ENCODE results near the gene ARHGEF7. TPM values are rescaled to one million over a fixed set of nuclear protein-coding genes. Genes with fewer than 3 reads are reported as not detected.

Gene ARHGEF7
- total RNA-seq, 4 donors from 2014 or later: 88.7 to 119 (median 110) TPM

DNA sequence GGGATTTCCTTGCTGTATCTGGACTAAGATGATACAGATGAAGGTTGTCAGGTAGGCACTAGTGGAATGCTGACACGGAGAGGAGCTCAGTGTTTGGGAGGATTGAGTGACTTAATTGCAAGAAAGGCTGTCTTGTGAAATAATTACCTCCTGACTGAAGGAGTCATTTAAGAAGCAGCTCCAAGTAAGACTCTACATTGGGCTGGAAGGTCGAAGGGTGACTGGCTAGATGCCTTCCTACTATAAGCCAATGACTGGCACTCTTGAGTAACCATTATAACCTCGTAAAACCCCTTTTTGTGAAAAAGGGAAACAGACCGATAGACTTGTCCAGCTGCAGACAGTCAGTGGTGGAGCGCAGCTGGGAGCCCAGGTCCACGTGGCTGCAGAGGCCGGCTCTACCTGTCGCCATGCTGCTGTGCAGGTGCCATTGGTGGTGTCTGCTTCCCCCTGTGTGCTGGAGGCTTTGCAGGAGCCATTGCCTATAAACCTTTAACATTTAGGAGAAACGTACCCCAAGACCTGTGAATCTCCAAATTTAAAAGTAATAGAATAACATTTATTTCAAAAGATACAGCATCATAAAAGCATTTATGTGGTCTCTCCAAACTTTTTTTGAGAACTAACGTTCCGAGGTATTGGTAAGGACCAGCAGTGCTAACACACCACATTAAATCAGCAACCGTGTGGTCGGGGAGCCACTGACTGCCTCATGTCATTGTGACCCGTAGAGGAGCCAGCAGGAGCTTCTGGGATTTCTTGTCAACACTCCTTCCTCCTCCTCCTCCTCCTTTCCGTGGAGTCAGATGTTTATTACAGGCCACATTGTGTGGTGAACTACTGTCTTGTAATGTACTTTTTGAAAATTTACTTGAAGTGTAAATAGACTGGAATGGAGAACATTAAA lies 124.9 kb downstream of the ARHGEF7 start:
- no peak for DNase-seq (ENCODE audit: low spot score in 2 of 2)
- H3K4me1 ChIP-seq: peaks cover 0 to 39% (median 2%) of the 10 kb centered on the region in 4 donors
- peaks cover 0 to 36% (median 5%) of the 10 kb centered on the region in 3 donors for H3K36me3 ChIP-seq
- H3K27ac ChIP-seq: peak overlapping the region; percentile 17 to 86 (median 64)
- H3K9me3 ChIP-seq: no peaks in the 10 kb centered on the region
- H3K4me3 ChIP-seq: no peak overlapping the region
- WGBS, 2 donors: 62 to 68% methylated on average over 15 of the region's 15 CpGs
- H3K27me3 ChIP-seq: no peaks in the 10 kb centered on the region
- TF ChIP-seq, protein P1, sequence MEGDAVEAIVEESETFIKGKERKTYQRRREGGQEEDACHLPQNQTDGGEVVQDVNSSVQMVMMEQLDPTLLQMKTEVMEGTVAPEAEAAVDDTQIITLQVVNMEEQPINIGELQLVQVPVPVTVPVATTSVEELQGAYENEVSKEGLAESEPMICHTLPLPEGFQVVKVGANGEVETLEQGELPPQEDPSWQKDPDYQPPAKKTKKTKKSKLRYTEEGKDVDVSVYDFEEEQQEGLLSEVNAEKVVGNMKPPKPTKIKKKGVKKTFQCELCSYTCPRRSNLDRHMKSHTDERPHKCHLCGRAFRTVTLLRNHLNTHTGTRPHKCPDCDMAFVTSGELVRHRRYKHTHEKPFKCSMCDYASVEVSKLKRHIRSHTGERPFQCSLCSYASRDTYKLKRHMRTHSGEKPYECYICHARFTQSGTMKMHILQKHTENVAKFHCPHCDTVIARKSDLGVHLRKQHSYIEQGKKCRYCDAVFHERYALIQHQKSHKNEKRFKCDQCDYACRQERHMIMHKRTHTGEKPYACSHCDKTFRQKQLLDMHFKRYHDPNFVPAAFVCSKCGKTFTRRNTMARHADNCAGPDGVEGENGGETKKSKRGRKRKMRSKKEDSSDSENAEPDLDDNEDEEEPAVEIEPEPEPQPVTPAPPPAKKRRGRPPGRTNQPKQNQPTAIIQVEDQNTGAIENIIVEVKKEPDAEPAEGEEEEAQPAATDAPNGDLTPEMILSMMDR (IDR thresholded peaks at IDR 0.05): no peak
- TF ChIP-seq EP300 (IDR thresholded peaks at IDR 0.05): no peak
- no peak for TF ChIP-seq POLR2A (IDR thresholded peaks at IDR 0.05)

DNA sequence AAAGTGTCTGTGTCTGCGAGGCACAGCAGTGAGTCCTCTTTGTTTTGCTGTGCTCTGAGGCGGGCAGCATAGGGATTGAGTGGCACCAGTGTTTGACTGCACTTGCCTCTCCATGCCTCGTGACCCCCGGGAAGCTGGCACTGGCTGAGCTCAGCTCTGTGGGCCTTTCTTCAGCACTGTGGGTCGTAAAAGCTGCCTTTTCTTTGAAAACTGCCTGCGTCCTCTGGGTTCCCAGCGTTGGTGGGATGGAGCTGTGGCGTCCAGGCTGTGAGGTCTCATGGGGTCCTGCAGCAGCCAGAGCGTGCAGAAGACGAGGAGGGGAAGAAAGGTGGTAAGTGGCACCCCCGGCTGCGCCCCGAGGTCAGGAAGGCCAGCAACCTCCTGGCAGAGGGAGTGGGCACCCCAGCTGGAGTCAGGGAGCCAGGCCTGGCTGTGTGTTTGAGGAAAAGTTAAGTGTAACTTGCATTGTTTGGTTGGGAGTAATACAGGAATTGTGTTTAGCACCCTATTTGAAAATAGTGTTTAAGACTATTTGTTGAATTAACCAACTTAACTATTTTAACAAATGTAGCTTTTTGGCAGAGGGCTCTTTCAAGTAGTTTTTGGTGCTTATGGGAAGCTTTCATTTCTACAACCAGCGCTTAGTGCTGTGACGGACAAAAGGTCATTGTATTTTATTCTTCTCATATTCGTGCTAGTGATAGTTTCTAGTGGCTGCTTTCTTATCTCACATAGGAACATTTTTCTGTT lies 126.1 kb downstream of the ARHGEF7 start:
- DNase-seq (ENCODE audit: low spot score in 2 of 2): no peak
- H3K4me1 ChIP-seq: peaks cover 0 to 39% (median 2%) of the 10 kb centered on the region in 4 donors
- peak overlapping the region in 2 of 4 donors; percentile 7 to 23 for H3K4me3 ChIP-seq
- no peaks in the 10 kb centered on the region for H3K27me3 ChIP-seq
- TF ChIP-seq POLR2A (IDR thresholded peaks at IDR 0.05): no peak
- TF ChIP-seq, protein P1 (IDR thresholded peaks at IDR 0.05): no peak
- TF ChIP-seq EP300 (IDR thresholded peaks at IDR 0.05): peak in 1 of 2 donors; percentile 85
- peak overlapping the region; percentile 56 to 86 (median 70) for H3K27ac ChIP-seq
- WGBS, 2 donors: 42 to 51% methylated on average over 16 of the region's 16 CpGs
- peaks cover 0 to 38% (median 5%) of the 10 kb centered on the region in 3 donors for H3K36me3 ChIP-seq
- H3K9me3 ChIP-seq: no peaks in the 10 kb centered on the region

DNA sequence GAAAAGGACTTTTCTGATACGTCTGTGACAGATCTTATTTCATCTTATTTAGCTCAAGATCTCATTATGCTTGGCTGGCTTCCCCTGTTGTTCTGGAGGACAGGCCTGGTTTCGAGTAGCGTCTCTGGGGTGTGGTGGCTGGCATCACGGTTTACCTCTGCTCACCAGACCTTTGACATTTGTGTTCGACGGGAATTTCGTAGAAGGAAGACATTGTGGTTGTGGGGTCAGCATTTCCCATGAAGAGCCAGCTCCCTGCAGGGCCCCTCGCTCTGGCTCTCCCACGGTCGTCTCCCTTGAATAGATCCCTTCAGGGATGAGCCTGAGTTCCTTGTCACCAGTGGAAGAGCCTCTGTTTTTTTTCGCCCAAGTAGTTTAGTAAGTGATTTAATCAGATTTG lies 126.8 kb downstream of the ARHGEF7 start:
- H3K4me3 ChIP-seq: peak overlapping the region in 1 of 4 donors; percentile 23
- peaks cover 0 to 39% (median 2%) of the 10 kb centered on the region in 4 donors for H3K4me1 ChIP-seq
- H3K36me3 ChIP-seq: peaks cover 0 to 37% (median 5%) of the 10 kb centered on the region in 3 donors
- WGBS, 2 donors: 42 to 44% methylated on average over 11 of the region's 11 CpGs
- peak overlapping the region; percentile 56 to 86 (median 70) for H3K27ac ChIP-seq
- no peaks in the 10 kb centered on the region for H3K9me3 ChIP-seq
- no peak for DNase-seq (ENCODE audit: low spot score in 2 of 2)
- TF ChIP-seq, protein P1 (IDR thresholded peaks at IDR 0.05): no peak
- no peaks in the 10 kb centered on the region for H3K27me3 ChIP-seq

DNA sequence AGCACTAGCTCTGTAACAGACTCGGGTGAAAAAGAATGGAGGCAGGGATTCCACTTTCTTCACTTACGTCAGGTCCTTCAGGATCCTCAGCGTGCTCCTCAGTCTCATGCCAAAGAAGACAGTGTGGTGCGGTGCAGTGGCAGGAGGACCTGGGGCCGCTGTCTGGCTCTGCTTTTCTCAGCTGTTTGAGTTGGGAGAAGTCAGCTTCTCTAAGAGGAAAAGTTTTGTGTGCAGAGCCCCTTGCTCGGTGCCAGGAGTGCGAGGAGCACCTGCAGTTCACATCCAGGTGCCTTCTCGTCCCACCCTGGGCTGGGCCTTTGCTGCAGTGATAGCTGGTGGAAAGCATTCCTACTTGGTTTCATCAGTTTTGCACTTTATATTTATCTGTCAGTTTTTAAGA lies 127.5 kb downstream of the ARHGEF7 start:
- no peak for DNase-seq (ENCODE audit: low spot score in 2 of 2)
- no peaks in the 10 kb centered on the region for H3K27me3 ChIP-seq
- no peaks in the 10 kb centered on the region for H3K9me3 ChIP-seq
- WGBS, 2 donors: 80 to 83% methylated on average over 8 of the region's 8 CpGs
- H3K4me1 ChIP-seq: peaks cover 0 to 44% (median 2%) of the 10 kb centered on the region in 4 donors
- TF ChIP-seq, protein P1 (IDR thresholded peaks at IDR 0.05): no peak
- TF ChIP-seq POLR2A (IDR thresholded peaks at IDR 0.05) (no peak), EP300 (IDR thresholded peaks at IDR 0.05) (no peak)
- H3K36me3 ChIP-seq: peaks cover 0 to 42% (median 5%) of the 10 kb centered on the region in 3 donors
- no peak overlapping the region for H3K4me3 ChIP-seq
- H3K27ac ChIP-seq: peak overlapping the region; percentile 56 to 86 (median 70)
